Amniotic stem cell (primary cell): ENCODE results near the gene RUNX2.

Experiments
- DNase-seq: peaks from one replicate; lab custom pipeline; 2025; lab: John Stamatoyannopoulos, UW

Gene RUNX2

DNA sequence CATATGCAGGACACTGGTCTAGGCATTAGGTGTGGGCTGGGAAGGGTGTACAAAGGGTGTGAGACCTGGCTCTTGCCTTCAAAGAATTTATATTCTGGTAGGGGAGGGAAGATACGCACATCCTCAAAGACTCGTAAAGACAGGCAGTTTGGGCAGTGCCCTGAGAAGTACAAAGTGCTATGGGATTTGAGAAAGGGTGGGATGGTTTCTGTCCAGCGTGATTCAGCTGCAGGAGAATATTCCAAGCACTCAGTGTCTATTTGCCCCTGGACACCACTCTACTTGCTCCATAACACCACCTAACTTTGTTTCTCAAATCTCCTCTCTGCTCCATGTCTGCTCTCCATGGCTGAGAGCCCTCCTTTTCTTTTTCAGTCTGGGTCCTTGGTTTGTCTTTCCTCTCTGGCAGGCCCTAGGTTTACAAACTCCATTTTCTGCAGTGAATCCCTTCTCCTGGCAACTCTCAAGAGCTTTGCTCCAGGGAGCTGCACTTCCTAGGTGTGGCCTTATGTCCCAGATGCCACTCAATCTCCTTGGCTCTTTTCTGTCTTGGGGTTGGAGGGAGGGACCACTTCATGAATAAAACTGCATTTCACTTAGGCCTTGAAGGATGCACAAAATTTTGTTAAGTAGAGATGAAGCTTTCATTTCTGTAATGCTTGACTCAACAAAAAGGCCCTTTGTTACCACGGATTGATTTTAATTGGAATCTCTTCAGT, 377.2 kb downstream of the RUNX2 start:
- no peak for DNase-seq

DNA sequence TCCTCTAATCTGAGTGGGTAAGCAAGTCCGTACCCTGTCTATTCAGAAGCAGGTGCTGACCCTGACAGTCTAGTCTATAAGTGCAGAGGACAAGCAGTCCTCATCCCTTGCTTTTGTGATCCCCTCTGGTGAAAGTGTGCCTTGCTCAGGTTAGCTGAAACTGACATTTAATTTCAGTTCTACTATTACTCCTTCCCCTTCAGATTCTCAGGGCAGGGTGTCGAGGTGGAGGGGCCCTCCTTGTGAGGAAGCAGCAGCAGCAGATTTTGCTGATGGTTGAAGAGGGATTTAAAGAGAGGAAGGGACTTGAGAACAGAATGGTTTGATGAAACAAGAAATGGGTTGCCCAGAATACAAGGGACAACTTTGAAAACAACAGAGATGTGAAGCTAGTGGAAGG, 378.2 kb downstream of the RUNX2 start:
- no peak for DNase-seq

DNA sequence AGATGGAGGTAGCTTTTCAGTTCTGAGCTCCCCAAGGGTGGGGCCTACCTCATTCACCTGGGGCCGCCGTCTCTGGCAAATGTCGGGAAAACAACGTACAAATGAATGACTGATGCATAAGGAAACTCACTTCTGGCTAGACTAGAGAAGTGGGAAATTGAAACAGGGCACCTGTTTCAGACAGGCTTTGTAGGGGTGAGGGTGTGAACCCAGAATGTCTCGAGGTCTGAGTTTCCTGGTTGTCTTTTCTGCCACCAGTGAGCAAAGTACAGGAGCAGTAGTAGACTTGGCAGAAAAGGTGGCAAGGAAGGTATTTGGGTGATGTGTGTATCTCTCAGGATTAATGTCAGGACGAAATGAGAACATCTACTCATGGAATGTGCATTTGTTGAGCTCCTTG, 379.0 kb downstream of the RUNX2 start:
- no peak for DNase-seq

DNA sequence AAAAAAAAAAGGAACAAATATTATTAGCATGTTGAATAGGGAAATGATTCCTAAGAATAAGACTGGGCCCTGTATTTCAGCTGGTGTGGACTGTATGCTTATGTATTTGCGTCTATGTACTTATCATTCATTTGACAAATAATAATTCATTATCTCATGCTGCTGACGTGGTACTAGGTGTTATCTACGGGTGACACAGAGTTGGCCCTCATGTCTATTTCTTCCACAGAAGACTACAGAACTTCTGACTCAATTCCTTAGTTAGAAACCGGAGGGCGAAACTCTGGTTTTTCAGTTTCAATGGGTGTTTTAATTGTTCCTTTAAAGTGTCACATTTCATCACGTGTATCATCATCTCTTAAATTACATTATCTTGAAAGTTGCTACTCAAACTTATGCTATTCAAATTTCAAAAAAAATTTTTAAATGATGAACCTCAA, 381.7 kb downstream of the RUNX2 start:
- DNase-seq = no peak

DNA sequence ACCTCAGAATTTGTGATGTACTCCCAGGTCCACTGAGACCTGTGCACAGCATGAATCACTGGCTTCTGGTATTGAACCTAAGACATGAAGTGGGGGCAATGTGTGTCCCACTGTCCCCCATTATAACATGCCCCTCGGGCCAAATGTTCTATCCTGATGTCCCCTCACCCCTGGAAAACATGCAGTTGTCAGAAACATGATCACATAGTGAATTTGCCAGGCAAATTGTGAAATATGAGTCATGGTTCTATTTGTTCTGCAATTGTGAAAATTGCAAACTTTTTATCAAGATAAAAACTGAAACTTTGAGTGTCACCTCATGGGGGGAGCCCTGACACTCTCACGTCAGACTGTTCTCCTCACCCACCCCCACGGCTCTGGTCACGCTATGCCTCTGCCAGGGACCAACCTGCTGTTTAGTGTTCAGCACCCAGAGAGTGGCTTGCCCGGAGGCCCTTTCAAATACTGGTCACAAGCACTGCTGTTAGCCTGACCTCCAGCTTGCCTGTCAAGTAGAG, 382.2 kb downstream of the RUNX2 start:
- DNase-seq = no peak

DNA sequence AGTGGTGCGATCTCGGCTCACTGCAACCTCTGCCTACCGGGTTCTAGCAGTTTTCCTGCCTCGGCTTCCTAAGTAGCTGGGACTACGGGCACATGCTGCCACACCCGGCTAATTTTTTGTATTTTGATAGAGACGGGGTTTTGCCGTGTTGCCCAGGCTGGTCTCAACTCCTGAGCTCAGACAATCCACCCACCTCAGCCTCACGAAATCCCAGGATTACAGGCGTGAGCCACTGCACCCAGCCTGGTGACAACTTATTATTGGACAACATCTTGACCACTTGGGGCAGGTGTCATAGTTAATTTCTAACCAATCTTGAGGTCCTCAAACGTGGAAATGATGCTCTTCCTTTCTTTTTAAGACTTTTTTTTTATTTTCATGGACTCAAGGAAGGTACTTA, 383.9 kb downstream of the RUNX2 start:
- DNase-seq = no peak

DNA sequence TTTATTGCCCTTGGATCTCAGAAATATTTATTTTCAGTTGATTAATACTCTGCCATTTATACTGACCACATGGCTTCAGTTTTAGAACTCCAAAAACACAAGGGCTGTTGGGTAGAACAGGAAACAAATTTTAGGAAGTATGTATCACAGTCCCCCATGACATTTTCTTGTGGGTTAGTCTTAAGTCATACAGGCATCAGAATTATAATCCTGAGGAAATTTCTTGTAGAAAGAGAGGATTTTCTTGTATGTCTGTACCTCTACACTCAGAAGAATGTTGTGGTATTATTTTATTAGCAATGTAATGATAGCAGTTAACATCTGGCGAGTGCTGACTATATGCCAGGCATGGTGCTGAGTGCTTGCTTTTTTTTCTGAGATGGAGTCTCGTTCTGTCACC, 384.7 kb downstream of the RUNX2 start:
- DNase-seq = no peak
